HEK293 (cell line): ENCODE data around the gene NNT.

Source experiments
- CTCF ChIA-PET: fragments of 350-600 bp; formaldehyde crosslinking; extraction: SDS; loops from one replicate; lab custom pipeline; 2021; ENCODE audit warnings: antibody characterized with exemption; lab: Yijun Ruan, JAX
- POLR2A ChIA-PET: fragments of 300-600 bp; formaldehyde crosslinking; extraction: SDS; loops from one replicate; lab custom pipeline; 2020; ENCODE audit warnings: antibody characterized with exemption, inconsistent platforms; lab: Yijun Ruan, JAX
- H3K27ac ChIP-seq: fragments of 200-500 bp; sonication (Bioruptor generic); 2 replicates; pipeline ENCODE4 v1.5.1; 2014; ENCODE audit warnings: low read depth, low read length, control low read depth, inconsistent platforms; ENCODE audit errors: extremely low read depth
- H3K36me3 ChIP-seq, 2 experiments: fragments of 200-500 bp in 1 of 2; sonication (Bioruptor generic) in 1 of 2; 1 replicate in 1 of 2; 2 replicates in 1 of 2; pipeline ENCODE4 v1.5.1; 2014 to 2017; ENCODE audit warnings: inconsistent platforms in 2 of 2, low read length in 2 of 2; ENCODE audit not compliant: control insufficient read depth in 2 of 2, insufficient read depth in 1 of 2
- H3K4me1 ChIP-seq: fragments of 200-500 bp; sonication (Bioruptor generic); 2 replicates; pipeline ENCODE4 v1.5.1; 2014; ENCODE audit warnings: mild to moderate bottlenecking, low read length, inconsistent platforms; ENCODE audit not compliant: control insufficient read depth, insufficient read depth
- H3K4me3 ChIP-seq: 2 replicates; pipeline ENCODE4 v1.5.1; 2011; ENCODE audit warnings: low read depth, mild to moderate bottlenecking, control low read depth, low read length, moderate library complexity
- H3K9me3 ChIP-seq: fragments of 200-500 bp; sonication (Bioruptor generic); 2 replicates; pipeline ENCODE4 v1.5.1; 2014; ENCODE audit warnings: low read depth, low read length, inconsistent platforms; ENCODE audit not compliant: control insufficient read depth, insufficient read depth
- BCL11A ChIP-seq: fragments of 450-650 bp; formaldehyde crosslinking; IDR thresholded peaks from 2 replicates; pipeline ENCODE4 v1.5.1; 2016; ENCODE audit warnings: low read depth, missing biosample characterization, missing genetic modification characterization
- CTCF ChIP-seq: fragments of 450-650 bp; formaldehyde crosslinking; IDR thresholded peaks from 2 replicates; pipeline ENCODE4 v1.5.1; 2016; ENCODE audit warnings: missing biosample characterization, missing genetic modification characterization
- FEZF1 ChIP-seq: fragments of 450-650 bp; formaldehyde crosslinking; IDR thresholded peaks from 2 replicates; pipeline ENCODE4 v1.5.1; 2016; ENCODE audit warnings: missing biosample characterization, missing genetic modification characterization
- MZF1 ChIP-seq: fragments of 450-650 bp; formaldehyde crosslinking; IDR thresholded peaks from 2 replicates; pipeline ENCODE4 v1.5.1; 2017; ENCODE audit warnings: missing biosample characterization, missing genetic modification characterization, borderline replicate concordance
- SCRT2 ChIP-seq: fragments of 450-650 bp; formaldehyde crosslinking; IDR thresholded peaks from 2 replicates; pipeline ENCODE4 v1.5.1; 2016; ENCODE audit warnings: missing biosample characterization, missing genetic modification characterization
- TSHZ1 ChIP-seq: fragments of 450-650 bp; formaldehyde crosslinking; IDR thresholded peaks from 2 replicates; pipeline ENCODE4 v1.5.1; 2016; ENCODE audit warnings: missing biosample characterization, missing genetic modification characterization, borderline replicate concordance
- ZBTB20 ChIP-seq: fragments of 450-650 bp; formaldehyde crosslinking; IDR thresholded peaks from 2 replicates; pipeline ENCODE4 v1.5.1; 2016; ENCODE audit warnings: missing biosample characterization, missing genetic modification characterization
- ZBTB7A ChIP-seq: fragments of 450-650 bp; formaldehyde crosslinking; IDR thresholded peaks from 2 replicates; pipeline ENCODE4 v1.5.1; 2016; ENCODE audit warnings: low read depth, missing biosample characterization, missing genetic modification characterization
- ZEB2 ChIP-seq: fragments of 450-650 bp; formaldehyde crosslinking; IDR thresholded peaks from 2 replicates; pipeline ENCODE4 v1.5.1; 2016; ENCODE audit warnings: missing biosample characterization, missing genetic modification characterization
- ZIC2 ChIP-seq: fragments of 450-650 bp; formaldehyde crosslinking; IDR thresholded peaks from 2 replicates; pipeline ENCODE4 v1.5.1; 2016; ENCODE audit warnings: missing biosample characterization, missing genetic modification characterization
- ZNF10 ChIP-seq: fragments of 450-650 bp; formaldehyde crosslinking; IDR thresholded peaks from 2 replicates; pipeline ENCODE4 v1.5.1; 2017; ENCODE audit warnings: missing biosample characterization, missing genetic modification characterization
- ZNF19 ChIP-seq: fragments of 450-650 bp; formaldehyde crosslinking; IDR thresholded peaks from 2 replicates; pipeline ENCODE4; 2016; ENCODE audit warnings: missing biosample characterization, missing genetic modification characterization, low read depth
- ZNF221 ChIP-seq: fragments of 450-650 bp; formaldehyde crosslinking; IDR thresholded peaks from 2 replicates; pipeline ENCODE4 v1.5.1; 2017; ENCODE audit warnings: missing biosample characterization, missing genetic modification characterization, borderline replicate concordance
- ZNF239 ChIP-seq: fragments of 450-650 bp; formaldehyde crosslinking; IDR thresholded peaks from 2 replicates; pipeline ENCODE4 v1.5.1; 2016; ENCODE audit warnings: missing biosample characterization, missing genetic modification characterization
- ZNF391 ChIP-seq: fragments of 450-650 bp; formaldehyde crosslinking; IDR thresholded peaks from 2 replicates; pipeline ENCODE4 v1.5.1; 2016; ENCODE audit warnings: low read depth, missing biosample characterization, missing genetic modification characterization, borderline replicate concordance
- ZNF433 ChIP-seq: fragments of 450-650 bp; formaldehyde crosslinking; IDR thresholded peaks from 2 replicates; pipeline ENCODE4 v1.5.1; 2016; ENCODE audit warnings: missing biosample characterization, missing genetic modification characterization, low read depth
- ZNF510 ChIP-seq: fragments of 450-650 bp; formaldehyde crosslinking; IDR thresholded peaks from 2 replicates; pipeline ENCODE4 v1.5.1; 2018; ENCODE audit warnings: mild to moderate bottlenecking, missing genetic modification characterization, missing biosample characterization; ENCODE audit not compliant: insufficient replicate concordance
- ZNF549 ChIP-seq: fragments of 450-650 bp; IDR thresholded peaks from 2 replicates; pipeline ENCODE4 v1.5.1; 2018; ENCODE audit warnings: missing biosample characterization, missing genetic modification characterization, mild to moderate bottlenecking, inconsistent platforms, moderate library complexity
- ZNF571 ChIP-seq: fragments of 450-650 bp; formaldehyde crosslinking; IDR thresholded peaks from 2 replicates; pipeline ENCODE4 v1.5.0; 2017; ENCODE audit warnings: missing biosample characterization, missing genetic modification characterization
- ZNF621 ChIP-seq: fragments of 450-650 bp; formaldehyde crosslinking; IDR thresholded peaks from 2 replicates; pipeline ENCODE4 v1.5.1; 2017; ENCODE audit warnings: missing biosample characterization, missing genetic modification characterization
- ZSCAN23 ChIP-seq: fragments of 450-650 bp; formaldehyde crosslinking; IDR thresholded peaks from 2 replicates; pipeline ENCODE4 v1.5.1; 2016; ENCODE audit warnings: missing biosample characterization, missing genetic modification characterization
- TF ChIP-seq, protein P1 (sequence below): IDR thresholded peaks from 2 replicates; pipeline ENCODE4 v1.6.1; 2011; ENCODE audit warnings: mild to moderate bottlenecking, low read depth, low read length, borderline replicate concordance
- TF ChIP-seq, protein P2 (sequence below): fragments of 450-650 bp; IDR thresholded peaks from 2 replicates; pipeline ENCODE4 v1.5.1; 2018; ENCODE audit warnings: missing biosample characterization, missing genetic modification characterization

NNT gene

GRCh38 chr5:43582082-43583005, 20.6 kb upstream of the NNT start:
- POLR2A ChIA-PET = no interaction called here
- H3K9me3 ChIP-seq = no peaks in the 10 kb centered on the region
- CTCF ChIA-PET = interaction anchor here (0.6 to 0.7 kb wide), 2 partner anchors 98 to 766 kb away, joined by 3 read pairs; no protein-coding TSS in a partner anchor
- TF ChIP-seq ZNF19 (tag by site-specific recombination) (no peak), ZNF221 (tag by site-specific recombination) (no peak), SCRT2 (no peak), CTCF (tag by site-specific recombination) (no peak)
- TF ChIP-seq, protein P1, sequence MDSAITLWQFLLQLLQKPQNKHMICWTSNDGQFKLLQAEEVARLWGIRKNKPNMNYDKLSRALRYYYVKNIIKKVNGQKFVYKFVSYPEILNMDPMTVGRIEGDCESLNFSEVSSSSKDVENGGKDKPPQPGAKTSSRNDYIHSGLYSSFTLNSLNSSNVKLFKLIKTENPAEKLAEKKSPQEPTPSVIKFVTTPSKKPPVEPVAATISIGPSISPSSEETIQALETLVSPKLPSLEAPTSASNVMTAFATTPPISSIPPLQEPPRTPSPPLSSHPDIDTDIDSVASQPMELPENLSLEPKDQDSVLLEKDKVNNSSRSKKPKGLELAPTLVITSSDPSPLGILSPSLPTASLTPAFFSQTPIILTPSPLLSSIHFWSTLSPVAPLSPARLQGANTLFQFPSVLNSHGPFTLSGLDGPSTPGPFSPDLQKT = no peak
- H3K27ac ChIP-seq = no peak overlapping the region
- H3K4me3 ChIP-seq = no peak overlapping the region
- H3K36me3 ChIP-seq = peaks cover 0 to 5% of the 10 kb centered on the region in 2 experiments; a peak in 1 of 3 replicates
- no peaks in the 10 kb centered on the region for H3K4me1 ChIP-seq

DNA sequence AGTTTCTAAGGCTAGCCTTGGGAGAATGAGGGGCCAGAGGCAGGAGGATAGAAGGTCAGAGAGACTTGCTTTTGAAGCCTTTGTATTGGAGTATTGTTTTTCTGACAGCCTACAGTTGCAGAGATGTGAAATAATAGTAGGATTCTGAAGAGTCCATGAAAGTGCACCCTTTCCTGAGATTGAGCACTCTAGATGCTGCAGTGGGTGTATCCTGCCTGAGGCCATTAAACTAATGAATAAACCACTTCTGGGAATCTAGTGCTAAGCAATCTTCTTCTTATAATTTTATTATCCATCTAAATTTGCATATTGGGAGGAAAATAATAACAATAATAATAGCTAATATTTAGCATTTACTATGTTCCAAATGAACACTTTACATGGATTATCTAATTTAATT, 19.3 kb upstream of the NNT start:
- Histone ChIP-seq H3K4me3 (no peak overlapping the region), H3K27ac (no peak overlapping the region), H3K4me1 (no peaks in the 10 kb centered on the region), H3K36me3 (peaks cover 0 to 5% of the 10 kb centered on the region in 2 experiments; a peak in 1 of 3 replicates), H3K9me3 (no peaks in the 10 kb centered on the region)
- ChIA-PET POLR2A (no interaction called here), CTCF (no interaction called here)
- no peak for TF ChIP-seq ZSCAN23 (tag by site-specific recombination)
- no peak for TF ChIP-seq ZBTB7A (tag by site-specific recombination)
- no peak for TF ChIP-seq ZNF571 (tag by site-specific recombination)
- no peak for TF ChIP-seq ZNF433 (tag by site-specific recombination)
- TF ChIP-seq ZEB2 (tag by site-specific recombination) = no peak
- no peak for TF ChIP-seq ZNF549 (tag by site-specific recombination)
- TF ChIP-seq BCL11A (tag by site-specific recombination) = no peak
- no peak for TF ChIP-seq ZNF239 (tag by site-specific recombination)
- no peak for TF ChIP-seq SCRT2
- no peak for TF ChIP-seq ZNF510 (tag by site-specific recombination)
- no peak for TF ChIP-seq ZNF391 (tag by site-specific recombination)
- no peak for TF ChIP-seq FEZF1 (tag by site-specific recombination)
- TF ChIP-seq MZF1 (tag by site-specific recombination) = no peak

- no peak overlapping the region for H3K27ac ChIP-seq
- POLR2A ChIA-PET = no interaction called here
- CTCF ChIA-PET = no interaction called here
- no peaks in the 10 kb centered on the region for H3K9me3 ChIP-seq
- H3K4me3 ChIP-seq = no peak overlapping the region
- no peaks in the 10 kb centered on the region for H3K4me1 ChIP-seq
- H3K36me3 ChIP-seq = peaks cover 0 to 5% of the 10 kb centered on the region in 2 experiments; a peak in 1 of 3 replicates
- TF ChIP-seq ZBTB20 (tag by site-specific recombination) = no peak
- no peak for TF ChIP-seq ZNF10 (tag by site-specific recombination)
- TF ChIP-seq ZNF571 (tag by site-specific recombination) = no peak
- no peak for TF ChIP-seq ZNF621
- TF ChIP-seq, protein P2, sequence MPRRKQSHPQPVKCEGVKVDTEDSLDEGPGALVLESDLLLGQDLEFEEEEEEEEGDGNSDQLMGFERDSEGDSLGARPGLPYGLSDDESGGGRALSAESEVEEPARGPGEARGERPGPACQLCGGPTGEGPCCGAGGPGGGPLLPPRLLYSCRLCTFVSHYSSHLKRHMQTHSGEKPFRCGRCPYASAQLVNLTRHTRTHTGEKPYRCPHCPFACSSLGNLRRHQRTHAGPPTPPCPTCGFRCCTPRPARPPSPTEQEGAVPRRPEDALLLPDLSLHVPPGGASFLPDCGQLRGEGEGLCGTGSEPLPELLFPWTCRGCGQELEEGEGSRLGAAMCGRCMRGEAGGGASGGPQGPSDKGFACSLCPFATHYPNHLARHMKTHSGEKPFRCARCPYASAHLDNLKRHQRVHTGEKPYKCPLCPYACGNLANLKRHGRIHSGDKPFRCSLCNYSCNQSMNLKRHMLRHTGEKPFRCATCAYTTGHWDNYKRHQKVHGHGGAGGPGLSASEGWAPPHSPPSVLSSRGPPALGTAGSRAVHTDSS = no peak
- no peak for TF ChIP-seq TSHZ1
- no peak for TF ChIP-seq ZIC2 (tag by site-specific recombination)
Measured at GRCh38 chr5:43584166-43584699, 18.7 kb upstream of the NNT start.
